RCC 7860 (cell line): ENCODE data around the gene CROCC.

Source experiments
- DNase-seq: peaks from one replicate; pipeline ENCODE4 v3.0.0-alpha.2; 2015; ENCODE audit warnings: low spot score
- FAIRE-seq: peaks from 2 replicates; lab custom pipeline; 2012; peaks lifted over from hg19 to GRCh38; lab: Jason Lieb, UNC

Gene CROCC

DNA sequence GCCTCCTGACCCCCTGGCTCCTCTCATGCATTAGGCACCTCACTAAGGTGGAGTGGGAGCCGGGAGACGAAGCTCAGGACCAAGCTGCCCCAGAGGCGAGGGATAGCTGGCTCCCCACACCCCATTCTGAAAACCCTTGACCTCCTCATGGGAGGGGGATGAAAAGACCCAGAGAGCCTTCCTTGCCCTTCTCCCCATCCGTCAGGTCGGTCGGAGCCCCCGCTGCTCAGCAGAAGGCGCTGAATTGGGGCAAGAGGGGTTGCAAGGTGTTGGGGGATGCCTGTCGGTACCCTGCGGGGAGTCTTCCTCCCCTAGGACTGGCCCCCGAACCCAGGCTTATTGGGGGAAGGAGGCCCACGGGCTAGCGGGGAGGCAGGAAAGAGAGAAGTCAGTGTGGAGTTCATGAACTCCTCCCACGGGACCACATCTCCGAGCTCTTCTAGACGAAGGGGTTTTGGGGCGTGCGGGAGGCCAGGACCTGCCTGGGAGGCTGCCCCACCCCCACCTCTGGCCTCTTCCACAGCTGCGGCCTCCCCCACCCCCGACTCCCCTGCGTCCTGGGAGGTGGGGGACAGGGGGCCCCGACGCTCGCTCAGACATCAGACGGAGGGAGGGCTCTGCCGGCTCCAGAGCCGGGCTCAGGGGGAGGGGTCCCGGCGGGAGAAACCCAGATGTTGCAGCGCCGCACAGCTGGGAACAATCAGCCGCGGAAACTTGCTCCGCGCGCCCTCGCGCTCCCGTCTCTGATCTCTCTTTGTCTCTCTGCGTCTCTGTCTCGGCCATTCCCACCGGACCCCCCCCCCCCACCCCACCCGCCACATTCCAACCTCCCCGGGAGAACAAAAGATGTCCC, 58.0 kb downstream of the CROCC start:
- FAIRE-seq = no peak
- no peak for DNase-seq

DNA sequence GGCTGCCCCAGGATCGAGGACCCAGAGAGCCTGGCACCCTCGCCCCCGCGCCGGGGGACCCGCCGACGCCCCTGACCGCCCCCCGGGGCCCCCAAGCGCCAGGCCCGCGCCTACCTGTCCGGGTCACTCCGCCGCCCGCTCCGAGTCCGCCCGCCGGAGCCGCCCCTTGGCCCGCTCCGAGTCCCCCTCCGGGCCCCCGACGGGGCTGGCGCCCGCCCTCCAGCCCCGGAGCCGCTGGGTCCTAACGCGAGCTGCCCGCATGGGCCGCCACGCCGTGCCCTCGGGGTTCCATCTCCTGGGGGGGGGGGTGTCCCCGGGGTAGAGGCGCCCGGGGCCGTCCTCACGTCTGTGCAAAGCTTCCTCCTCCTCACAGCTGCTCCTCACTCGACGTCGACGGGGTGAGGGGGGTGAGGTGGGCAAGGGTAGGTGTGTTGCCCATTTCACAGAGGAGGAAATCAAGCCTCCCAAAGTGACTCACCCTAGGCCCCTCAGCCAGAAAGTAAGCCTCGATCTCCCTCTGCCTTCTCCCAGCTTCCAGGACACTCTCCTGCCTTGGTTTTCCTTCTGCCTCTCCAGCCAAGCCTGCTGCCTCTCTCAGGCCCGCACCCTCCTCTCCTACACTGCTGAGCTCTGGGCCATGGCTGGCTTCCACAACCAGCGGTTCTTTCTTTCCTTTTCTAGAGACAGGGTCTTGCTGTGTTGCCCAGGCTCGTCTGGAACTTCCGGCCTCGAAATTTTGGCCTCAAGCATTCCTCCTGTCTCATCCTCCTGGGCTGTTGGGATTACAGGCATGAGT, 58.9 kb downstream of the CROCC start, which contains the start of gene MFAP2:
TSS of gene MFAP2 (minus strand) at position 148 of the 796 bp plus-strand sequence. CDS start 2,347 bp downstream, outside the sequence.
- DNase-seq (no peak), FAIRE-seq (no peak)

DNA sequence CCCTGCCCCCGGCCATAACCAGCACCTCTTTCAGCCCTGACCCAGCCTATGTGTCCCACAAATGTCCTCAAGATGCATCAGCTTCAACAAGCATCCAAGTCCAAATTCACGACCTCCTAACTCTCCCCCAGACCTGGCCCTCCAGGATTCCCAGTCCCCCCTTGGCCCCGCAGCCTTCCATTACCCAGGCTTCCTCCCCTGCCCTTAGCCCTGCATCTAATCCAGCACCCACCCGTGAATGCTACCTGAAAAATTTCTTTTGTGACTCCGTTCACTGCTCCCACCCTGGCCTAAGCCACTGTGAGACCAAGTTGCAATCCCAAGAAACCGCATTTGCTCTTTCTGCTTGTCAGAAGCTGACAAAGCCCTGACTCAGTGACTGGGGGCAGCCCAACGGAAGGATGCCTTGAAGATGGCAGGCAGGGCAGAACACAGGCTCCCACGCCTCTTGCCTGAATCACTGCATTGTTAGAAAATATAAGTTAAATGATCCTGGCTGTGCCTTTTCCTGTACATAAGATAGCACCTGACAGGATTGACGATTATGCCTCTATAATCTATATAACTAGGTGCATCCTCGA, 59.6 kb downstream of the CROCC start:
- FAIRE-seq (peak; percentile 93), DNase-seq (peak; percentile 88)

DNA sequence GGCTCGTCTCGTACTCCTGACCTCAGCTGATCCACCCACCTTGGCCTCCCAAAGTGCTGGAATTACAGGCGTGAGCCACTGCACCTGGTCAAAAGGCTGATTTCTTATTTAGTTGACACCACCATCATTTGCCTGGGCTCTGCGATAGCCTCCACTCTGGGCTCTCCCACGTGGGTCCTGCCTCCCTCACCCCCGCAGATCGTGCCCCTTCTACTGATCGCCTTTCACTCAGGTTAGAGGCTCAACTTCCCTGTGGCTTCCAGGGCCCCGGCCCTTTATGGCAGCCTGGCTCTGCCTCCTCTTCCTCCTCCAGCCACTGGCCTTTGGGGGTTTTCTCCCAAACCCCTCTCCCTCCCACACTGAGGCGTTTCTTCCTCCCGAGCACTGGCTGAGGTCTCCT, 61.2 kb downstream of the CROCC start:
- FAIRE-seq = no peak
- DNase-seq = no peak

DNA sequence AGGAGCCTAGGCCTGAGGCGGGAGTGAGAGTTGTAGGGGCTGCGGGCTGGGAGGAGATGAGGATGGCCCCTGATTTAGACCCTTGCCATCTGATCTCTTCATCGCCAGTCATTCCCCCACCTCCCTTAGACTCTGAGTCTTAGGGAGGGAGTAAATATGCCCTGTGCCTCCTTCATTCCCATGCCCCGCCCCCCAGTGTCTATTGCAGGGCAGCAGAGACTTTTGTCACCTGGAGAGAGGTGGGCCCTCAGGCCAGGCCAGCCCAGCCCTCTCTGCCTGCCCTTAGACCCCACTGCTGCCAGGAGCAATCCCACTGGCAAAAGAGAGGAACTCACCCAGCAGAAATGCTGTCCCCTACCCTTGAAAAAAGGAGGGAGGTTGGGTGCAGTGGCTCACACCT, 61.9 kb downstream of the CROCC start:
- FAIRE-seq = no peak
- no peak for DNase-seq

DNA sequence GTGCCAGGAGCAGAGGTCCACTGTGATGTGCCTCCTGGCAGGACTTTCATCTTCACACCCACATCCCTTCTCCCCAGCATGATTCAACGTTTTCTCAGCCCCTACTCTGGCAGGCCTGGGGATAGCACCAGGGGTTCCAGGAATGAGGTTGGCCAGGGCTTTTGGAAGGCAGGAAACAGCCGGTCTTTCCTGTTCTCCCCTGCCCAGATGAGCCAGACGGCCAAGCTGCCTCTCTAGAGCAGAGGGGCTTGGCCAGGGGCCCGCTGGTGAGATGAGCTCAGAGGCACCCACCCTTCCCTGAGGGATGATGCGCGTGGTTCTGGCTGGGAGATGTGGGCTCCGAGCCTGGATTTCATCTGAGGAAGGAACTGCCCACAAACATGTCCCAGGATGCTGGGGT, 63.0 kb downstream of the CROCC start:
- FAIRE-seq (no peak), DNase-seq (peak; percentile 60)

DNA sequence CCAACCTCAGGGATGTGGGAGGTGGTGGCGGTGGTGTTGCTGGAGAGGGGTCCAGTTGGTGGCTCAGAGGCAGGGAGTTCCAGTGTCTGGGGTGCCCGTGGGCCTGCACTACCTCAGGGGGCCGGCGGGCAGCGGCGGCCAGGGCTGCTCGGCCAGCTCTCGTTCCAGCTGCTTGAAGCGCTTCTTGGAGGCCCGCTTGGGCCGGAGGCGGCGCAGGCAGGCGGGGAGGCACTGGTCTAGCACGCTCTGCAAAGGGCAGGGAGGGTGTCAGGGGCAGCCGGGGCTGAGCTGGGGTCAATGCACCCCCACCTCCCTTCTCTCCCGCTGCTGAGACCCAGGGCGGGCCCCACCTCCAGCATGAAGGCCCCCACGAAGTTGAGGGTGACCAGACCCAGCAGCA, 64.4 kb downstream of the CROCC start:
- DNase-seq (no peak), FAIRE-seq (no peak)

DNA sequence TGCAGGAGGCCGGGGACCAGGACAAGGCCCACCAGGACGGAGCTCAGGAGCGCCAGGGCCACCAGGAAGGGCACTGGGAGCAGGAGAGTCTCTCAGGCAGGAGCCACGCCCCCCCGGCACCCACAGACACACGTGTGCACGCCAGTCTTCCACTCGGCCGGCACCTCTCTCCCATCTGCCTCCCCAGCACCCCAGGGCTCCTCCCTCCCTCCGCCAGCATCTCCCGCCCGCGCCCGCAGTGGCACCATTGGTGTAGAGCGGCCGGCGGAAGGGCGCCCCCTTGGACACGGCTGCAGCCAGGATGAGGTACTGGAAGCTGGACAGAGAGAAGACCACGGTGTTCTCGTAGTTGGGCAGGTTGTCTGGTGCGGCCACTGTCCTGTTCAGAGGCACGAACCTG, 64.8 kb downstream of the CROCC start:
- no peak for DNase-seq

DNA sequence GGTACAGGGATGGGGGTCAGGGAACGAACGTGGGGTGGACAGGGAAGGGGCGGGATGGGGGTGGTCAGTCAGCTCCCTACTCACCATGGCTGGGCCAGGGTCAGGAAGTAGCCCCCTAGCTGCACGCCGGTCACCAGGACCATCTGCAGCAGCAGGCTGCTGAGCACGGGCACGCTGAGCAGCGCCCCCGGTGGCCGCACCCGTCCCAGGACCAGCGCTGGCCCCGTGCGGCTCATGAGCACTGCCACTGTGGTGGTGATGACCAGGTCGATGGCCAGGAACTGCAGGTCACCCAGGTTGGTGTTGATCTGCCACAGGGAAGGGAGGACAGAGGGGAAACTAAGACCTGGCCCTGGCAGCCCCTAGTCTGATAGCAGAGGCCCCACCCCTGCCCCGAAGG, 65.2 kb downstream of the CROCC start:
- no peak for DNase-seq
- no peak for FAIRE-seq

More for the DNA sequence above, 64.8 kb downstream of the CROCC start:
- FAIRE-seq = no peak

DNA sequence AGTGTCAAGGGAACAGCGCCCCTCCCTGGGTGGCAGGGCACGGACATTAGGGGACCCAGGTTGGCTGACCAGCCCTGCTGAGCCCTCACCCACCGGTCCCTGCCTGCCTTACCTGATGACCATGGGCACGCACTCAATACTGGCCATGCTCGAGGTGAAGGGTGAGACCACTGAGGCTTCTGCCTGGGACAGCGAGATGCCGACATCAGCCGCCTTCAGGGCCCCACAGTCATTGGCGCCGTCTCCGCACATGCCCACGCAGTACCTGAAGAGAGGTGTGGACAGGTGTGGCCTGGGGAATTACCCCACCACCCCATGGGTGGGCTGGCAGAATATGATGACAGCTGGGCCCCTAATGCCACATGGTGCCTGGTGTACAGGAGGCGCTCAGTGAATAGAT, 66.5 kb downstream of the CROCC start:
- FAIRE-seq (no peak), DNase-seq (no peak)

DNA sequence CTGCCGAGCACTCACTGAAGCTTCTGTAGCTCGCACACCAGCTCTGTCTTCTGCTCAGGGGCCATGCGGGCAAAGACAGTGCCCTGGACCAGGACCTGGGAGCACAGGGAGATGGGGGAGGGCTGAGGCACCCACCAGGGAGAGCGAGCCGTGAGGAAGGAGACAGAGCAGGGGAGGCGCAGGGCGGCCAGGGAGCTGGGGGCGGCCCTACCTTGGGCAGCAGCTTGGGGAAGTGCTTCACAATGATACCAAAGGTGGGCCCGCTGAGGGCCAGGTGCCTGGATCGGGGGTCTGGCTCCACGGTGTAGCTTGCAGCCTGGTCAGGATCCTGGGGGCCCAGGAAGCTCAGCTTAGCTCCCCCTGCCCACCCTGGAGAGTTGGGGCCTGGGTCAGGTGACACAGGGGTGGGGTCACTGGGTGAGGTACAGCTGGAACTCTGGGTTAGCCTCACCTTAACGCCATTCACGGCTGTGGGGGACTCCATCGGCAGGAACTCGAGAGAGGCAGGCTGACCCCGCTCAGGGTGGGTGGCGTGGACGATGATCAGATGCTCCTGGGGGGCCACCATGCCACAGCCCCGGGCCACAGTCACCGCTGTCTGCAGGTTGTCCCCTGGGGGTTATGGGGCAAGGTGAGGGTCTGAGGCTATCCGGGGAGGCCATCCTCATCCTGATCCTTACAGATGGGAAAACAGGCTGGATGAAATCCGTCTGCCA, 68.1 kb downstream of the CROCC start:
- no peak for FAIRE-seq
- DNase-seq = no peak

DNA sequence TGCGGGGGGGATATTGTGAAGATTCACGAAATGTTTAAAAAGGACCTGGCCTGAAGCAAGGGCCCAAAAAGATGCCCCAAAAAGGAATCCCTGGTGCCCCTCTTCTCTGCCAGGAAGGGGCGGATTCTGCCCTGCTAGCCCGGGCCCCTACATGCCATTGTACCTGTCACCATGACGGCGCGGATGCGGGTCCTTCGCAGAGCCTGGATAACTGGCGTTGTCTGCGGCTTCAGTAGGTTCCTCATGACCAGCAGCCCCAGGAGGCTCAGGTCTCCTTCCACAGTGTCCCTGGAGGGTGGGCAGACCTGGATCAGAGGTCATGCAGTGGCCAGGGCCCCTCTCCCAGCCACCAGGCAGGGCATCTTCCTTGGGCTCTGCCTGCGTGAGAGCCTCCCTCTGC, 69.8 kb downstream of the CROCC start:
- DNase-seq = no peak
- no peak for FAIRE-seq

DNA sequence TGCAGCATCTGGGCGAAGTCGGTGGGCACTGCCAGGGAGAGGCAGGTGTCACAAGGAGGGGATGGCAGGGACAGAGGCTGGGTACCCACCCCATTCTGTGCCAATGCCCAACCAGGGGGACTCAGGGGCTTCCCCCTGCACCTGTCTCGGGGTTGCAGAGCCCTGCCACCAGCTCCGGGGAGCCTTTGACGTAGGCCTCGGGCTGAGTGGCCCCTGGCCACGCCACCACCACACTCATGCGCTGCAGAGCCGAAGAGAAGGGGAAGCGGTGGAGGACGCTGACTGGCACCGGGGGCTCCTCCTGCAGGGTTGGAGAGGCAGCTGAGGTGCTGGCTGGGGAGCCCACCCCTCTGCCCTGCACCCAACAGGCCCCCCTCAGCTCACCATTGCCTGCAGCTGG, 70.4 kb downstream of the CROCC start:
- DNase-seq (no peak), FAIRE-seq (no peak)

DNA sequence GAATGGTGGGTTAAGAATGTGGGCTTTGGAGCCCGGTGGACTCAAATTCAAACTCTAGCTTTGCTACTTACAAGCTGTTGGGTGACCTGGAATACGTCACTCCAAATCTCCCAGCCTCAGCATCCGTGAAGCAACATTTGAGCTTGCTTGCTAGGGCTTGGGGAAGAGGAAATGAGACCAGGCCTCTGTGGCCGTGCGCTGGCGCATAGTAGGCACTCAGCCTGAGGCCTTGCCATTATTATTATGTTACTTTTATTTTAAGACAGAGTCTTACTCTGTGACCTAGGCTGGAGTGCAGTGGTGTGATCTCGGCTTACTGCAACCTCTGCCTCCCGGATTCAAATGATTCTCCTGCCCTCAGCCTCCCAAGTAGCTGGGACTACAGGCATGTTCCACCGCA, 70.9 kb downstream of the CROCC start:
- FAIRE-seq (no peak), DNase-seq (no peak)

DNA sequence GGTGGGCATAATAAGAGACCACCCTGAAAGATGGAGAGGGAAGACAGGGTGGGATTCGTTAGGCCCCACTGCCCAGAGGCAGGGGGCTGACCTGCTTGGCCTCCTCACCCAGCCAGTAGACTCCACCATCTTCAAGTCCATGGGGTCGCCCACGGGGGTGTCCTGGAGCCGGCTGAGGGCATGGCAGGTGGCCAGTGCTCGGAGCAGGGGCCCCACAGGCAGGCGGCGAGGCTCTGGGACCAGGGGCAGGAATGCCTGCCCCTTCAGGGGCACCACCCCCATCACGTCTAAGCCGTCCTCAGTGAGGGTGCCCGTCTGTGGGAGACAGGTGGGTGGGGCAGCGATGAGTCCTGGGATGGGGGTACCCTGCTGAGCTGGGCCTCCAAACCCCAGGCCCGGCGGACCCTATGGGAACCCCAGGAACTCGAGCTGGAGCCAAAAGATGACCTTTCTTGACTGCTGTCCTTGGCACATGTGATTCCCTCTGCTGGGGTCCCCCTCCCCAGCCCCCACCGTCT, 71.8 kb downstream of the CROCC start:
- DNase-seq = no peak
- no peak for FAIRE-seq

DNA sequence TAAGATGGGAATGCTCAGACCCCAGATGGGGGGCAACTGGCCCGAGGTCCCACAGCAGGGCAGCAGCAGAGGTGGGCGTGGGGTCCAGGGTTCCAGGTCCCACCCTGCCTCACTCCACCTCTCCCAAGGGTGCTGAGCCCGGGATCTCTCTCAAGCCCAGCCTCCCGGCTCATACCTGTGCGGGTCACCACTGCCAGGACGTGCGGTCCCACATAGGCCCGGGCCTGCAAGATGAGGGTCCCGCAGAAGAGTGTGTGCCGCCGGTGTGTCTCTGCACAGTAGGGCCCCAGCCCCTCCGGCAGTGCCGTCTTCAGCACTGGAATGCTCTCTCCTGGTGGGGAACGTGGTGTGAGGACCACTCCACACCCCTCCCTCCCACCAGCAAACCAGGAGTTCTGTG, 75.1 kb downstream of the CROCC start:
- DNase-seq (no peak), FAIRE-seq (no peak)

DNA sequence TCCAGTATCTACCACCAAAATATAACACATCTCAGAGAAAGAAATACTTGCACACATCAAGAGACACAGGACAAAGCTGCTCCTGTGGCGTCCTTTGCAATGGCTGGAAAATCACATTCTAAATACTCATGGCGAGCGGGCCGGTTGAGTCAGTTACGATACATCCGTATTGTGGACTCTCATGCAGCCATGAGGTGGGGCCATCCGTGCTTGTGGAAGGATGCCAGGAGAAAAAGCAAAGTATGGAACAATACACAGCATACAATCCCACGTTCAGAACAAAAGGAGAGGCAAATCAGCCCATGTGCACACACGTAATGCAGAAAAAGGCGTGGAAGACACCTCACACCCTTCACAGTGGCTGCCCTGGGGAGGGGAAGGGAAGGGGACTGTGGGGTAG, 76.9 kb downstream of the CROCC start:
- DNase-seq (no peak), FAIRE-seq (no peak)

DNA sequence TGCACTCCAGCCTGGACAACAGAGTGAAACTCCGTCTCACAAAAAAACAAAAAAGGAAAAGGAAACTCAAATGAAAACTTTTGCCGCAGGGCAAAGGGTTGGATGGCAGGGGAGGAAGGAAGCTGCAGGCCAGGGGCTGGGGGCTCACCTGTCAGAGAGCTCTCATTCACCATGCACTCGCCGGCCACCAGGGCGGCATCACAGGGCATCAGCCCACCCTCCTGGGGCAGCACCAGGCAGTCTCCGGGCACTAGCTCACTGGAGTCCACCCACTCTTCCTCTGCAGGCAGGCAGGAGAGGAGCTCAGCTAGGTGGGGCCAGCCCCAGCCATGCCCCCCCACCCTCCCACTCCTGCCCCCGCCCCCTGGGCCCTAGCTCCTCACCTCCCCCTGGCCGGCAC, 78.1 kb downstream of the CROCC start:
- DNase-seq = no peak
- no peak for FAIRE-seq

DNA sequence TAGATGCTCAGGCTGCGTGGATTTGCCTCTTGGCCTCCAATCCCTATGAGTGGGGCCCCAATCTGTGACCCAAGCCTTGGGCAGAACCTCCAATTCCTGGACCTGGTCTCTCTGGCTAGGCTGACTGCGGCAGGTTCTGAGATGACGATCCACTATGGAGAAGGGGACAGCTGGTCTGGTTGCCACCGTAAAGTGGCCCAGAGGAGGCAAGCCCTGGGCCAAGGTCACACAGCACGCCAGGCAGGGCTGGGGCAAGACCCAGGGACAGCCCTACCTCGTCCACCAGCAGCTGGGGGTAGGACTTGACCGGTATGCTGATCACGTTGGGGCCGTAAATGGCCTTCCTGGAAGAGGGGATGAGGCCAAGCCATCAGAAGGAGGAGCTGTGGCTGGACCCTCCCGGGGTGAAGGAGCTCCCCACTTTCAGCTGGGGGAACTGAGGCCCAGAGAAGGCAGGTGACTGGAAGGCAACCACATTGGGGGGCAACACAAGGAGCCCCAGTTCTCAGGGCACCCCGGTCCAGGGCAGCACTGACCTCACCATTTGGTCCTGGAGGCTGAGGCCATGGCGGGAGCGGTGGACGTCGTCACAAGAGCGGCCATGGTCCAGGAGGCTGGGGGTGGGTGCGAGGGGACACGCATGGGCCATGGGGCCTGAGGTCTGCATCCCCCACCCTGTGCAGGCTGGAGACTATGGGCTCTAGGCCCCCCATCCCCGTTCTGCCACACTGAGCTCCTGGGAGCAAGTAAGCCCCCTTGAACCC, 80.2 kb downstream of the CROCC start:
- no peak for DNase-seq
- FAIRE-seq = no peak

DNA sequence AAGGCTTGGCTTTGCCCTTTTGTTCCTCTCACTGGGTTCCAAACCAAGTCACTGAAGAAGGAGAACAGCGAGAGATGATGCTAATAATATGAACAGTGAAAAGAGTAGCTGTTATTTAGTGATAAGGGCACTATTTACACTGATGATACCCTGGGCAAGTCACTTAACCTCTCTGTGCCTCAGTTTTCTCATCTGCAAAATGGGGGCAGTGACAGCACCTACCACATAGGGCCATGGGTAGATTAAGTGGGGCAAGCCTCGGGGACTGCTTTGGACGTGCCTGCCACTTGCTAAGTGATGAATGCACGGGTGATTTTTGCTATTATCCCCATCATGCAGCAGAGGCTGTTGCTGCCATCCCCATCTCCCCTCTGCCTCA, 80.8 kb downstream of the CROCC start:
- no peak for DNase-seq
- FAIRE-seq = no peak
